ENCODE measurements around the gene ZNF133. TPM values are rescaled to one million over a fixed set of nuclear protein-coding genes. Genes with fewer than 3 reads are reported as not detected.
"Not testable (repeated sequence)": the region's sequence is repeated elsewhere in the genome, so short reads cannot be mapped to it uniquely, and the experiment has no call there.

Gene ZNF133
- total RNA-seq, 1 experiment from 2014 or later = 9.3 TPM

- CTCF ChIA-PET = no interaction called here
- no TSS peak for BruUV-seq (replicated peaks)
These were observed 38.7 kb downstream of the ZNF133 start for GRCh38 chr20:18326990-18327389.

GRCh38 chr20:18331694-18332093 is 43.4 kb downstream of the ZNF133 start:
- POLR2A ChIA-PET (ENCODE audit: low non-redundant PET) = no interaction called here
- TF ChIP-seq CTCF (conservative IDR thresholded peaks at IDR 0.05; ENCODE audit: low read depth, low read length) = no peak
- no peak for TF ChIP-seq EZH2 (IDR thresholded peaks at IDR 0.05; ENCODE audit: borderline replicate concordance, low read depth, low read length, poor library complexity, severe bottlenecking)
- CTCF ChIA-PET = no interaction called here

More at GRCh38 chr20:18326990-18327389, 38.7 kb downstream of the ZNF133 start:
- intact Hi-C loops (cut with micrococcal nuclease; ENCODE audit: unreplicated experiment) = no loop called here
- POLR2A ChIA-PET (ENCODE audit: low non-redundant PET) = no interaction called here
- no peak for TF ChIP-seq EZH2 (IDR thresholded peaks at IDR 0.05; ENCODE audit: borderline replicate concordance, low read depth, low read length, poor library complexity, severe bottlenecking)
- TF ChIP-seq CTCF (conservative IDR thresholded peaks at IDR 0.05; ENCODE audit: low read depth, low read length) = no peak
- no peak overlapping the region for H3K27ac ChIP-seq (ENCODE audit: low read depth, low read length, poor library complexity, severe bottlenecking)
- H3K36me3 ChIP-seq (ENCODE audit: insufficient read depth, low read length, poor library complexity, severe bottlenecking) = no peaks in the 10 kb centered on the region
- no peak overlapping the region for H3K4me3 ChIP-seq (ENCODE audit: low read depth, low read length, poor library complexity, severe bottlenecking)
- H3K27me3 ChIP-seq (replicated peaks; ENCODE audit: insufficient read depth, low read depth, low read length, poor library complexity) = no peaks in the 10 kb centered on the region
- peaks cover 17% of the 10 kb centered on the region for H3K9me3 ChIP-seq (ENCODE audit: low read depth, low read length, poor library complexity, severe bottlenecking)
- no peak for DNase-seq (ENCODE audit: low spot score)
- H3K4me1 ChIP-seq (ENCODE audit: insufficient read depth, low read length, poor library complexity, severe bottlenecking) = no peaks in the 10 kb centered on the region

GRCh38 chr20:18349749-18350148 is 61.4 kb downstream of the ZNF133 start:
- intact Hi-C loops (cut with micrococcal nuclease; ENCODE audit: unreplicated experiment); CTCF ChIA-PET; H3K4me1 ChIP-seq (ENCODE audit: insufficient read depth, low read length, poor library complexity, severe bottlenecking); H3K4me3 ChIP-seq (ENCODE audit: low read depth, low read length, poor library complexity, severe bottlenecking); H3K9me3 ChIP-seq (ENCODE audit: low read depth, low read length, poor library complexity, severe bottlenecking); POLR2A ChIA-PET (ENCODE audit: low non-redundant PET); BruUV-seq (replicated peaks); H3K27me3 ChIP-seq (replicated peaks; ENCODE audit: insufficient read depth, low read depth, low read length, poor library complexity); H3K27ac ChIP-seq (ENCODE audit: low read depth, low read length, poor library complexity, severe bottlenecking); H3K36me3 ChIP-seq (ENCODE audit: insufficient read depth, low read length, poor library complexity, severe bottlenecking); DNase-seq (ENCODE audit: low spot score): not testable (repeated sequence)

More at GRCh38 chr20:18331694-18332093, 43.4 kb downstream of the ZNF133 start:
- BruUV-seq (replicated peaks) = no TSS peak
- H3K36me3 ChIP-seq (ENCODE audit: insufficient read depth, low read length, poor library complexity, severe bottlenecking) = no peaks in the 10 kb centered on the region
- no peak overlapping the region for H3K27ac ChIP-seq (ENCODE audit: low read depth, low read length, poor library complexity, severe bottlenecking)
- intact Hi-C loops (cut with micrococcal nuclease; ENCODE audit: unreplicated experiment) = no loop called here
- H3K4me1 ChIP-seq (ENCODE audit: insufficient read depth, low read length, poor library complexity, severe bottlenecking) = no peaks in the 10 kb centered on the region
- no peak for DNase-seq (ENCODE audit: low spot score)
- H3K4me3 ChIP-seq (ENCODE audit: low read depth, low read length, poor library complexity, severe bottlenecking) = no peak overlapping the region
- peaks cover 18% of the 10 kb centered on the region for H3K9me3 ChIP-seq (ENCODE audit: low read depth, low read length, poor library complexity, severe bottlenecking)
- no peaks in the 10 kb centered on the region for H3K27me3 ChIP-seq (replicated peaks; ENCODE audit: insufficient read depth, low read depth, low read length, poor library complexity)

- ChIA-PET CTCF (no interaction called here), POLR2A (ENCODE audit: low non-redundant PET) (no interaction called here)
- Histone ChIP-seq H3K27me3 (replicated peaks; ENCODE audit: insufficient read depth, low read depth, low read length, poor library complexity) (no peaks in the 10 kb centered on the region), H3K4me3 (ENCODE audit: low read depth, low read length, poor library complexity, severe bottlenecking) (no peak overlapping the region), H3K4me1 (ENCODE audit: insufficient read depth, low read length, poor library complexity, severe bottlenecking) (no peaks in the 10 kb centered on the region), H3K9me3 (ENCODE audit: low read depth, low read length, poor library complexity, severe bottlenecking) (peaks cover 5% of the 10 kb centered on the region), H3K36me3 (ENCODE audit: insufficient read depth, low read length, poor library complexity, severe bottlenecking) (no peaks in the 10 kb centered on the region), H3K27ac (ENCODE audit: low read depth, low read length, poor library complexity, severe bottlenecking) (no peak overlapping the region)
- TF ChIP-seq CTCF (conservative IDR thresholded peaks at IDR 0.05; ENCODE audit: low read depth, low read length) = no peak
- no peak for TF ChIP-seq EZH2 (IDR thresholded peaks at IDR 0.05; ENCODE audit: borderline replicate concordance, low read depth, low read length, poor library complexity, severe bottlenecking)
- DNase-seq (ENCODE audit: low spot score) = no peak
- BruUV-seq (replicated peaks) = no TSS peak
- intact Hi-C loops (cut with micrococcal nuclease; ENCODE audit: unreplicated experiment) = no loop called here
These were observed 71.5 kb downstream of the ZNF133 start for GRCh38 chr20:18359854-18360253.
